Activated CD4-positive, alpha-beta T cell treated with anti-CD3 and anti-CD28 coated beads, Interleukin-2, amount 50 U/mL, for 1 hour (primary cell): ENCODE measurements around the gene MYO3B.
"Not testable (repeated sequence)": the region's sequence is repeated elsewhere in the genome, so short reads cannot be mapped to it uniquely, and the experiment has no call there.

Experiments used
- DNase-seq: peaks from one replicate; pipeline ENCODE4 v3.0.0-alpha.2; 2020

MYO3B gene

DNA sequence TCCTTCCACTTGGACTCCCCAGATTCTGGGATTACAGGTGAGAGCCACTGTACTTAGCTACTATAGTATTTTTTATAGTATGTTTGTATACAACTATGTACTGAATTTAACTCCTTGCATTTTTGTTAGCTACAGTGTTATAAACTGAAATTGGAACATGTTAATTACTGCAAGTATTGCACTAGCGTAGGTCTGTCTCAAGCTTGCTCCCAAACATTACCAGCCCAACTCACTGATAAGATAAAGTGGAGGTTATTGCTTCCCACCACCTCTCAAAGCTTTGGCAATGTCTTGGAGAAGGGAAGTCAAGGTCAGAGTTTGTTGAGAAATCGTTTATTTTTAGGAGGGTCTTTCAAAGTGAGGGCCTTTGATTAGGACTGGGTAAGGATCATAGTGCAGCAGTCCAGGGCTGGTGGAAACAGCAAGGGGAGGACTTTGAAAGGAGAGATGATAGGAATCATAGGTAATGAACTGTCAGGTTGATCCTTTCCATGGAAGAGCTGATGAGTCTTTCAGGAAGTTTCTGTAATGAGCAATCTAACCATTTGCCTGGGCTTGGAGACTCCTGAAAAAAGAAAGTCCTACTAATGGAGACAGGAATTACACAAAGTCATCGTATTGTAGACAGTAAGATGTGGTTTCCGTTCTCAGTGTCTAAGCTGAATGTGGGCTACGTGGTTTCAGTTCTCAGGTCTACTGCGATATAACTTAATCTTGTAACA lies 257.1 kb downstream of the MYO3B start:
- DNase-seq: no peak

DNA sequence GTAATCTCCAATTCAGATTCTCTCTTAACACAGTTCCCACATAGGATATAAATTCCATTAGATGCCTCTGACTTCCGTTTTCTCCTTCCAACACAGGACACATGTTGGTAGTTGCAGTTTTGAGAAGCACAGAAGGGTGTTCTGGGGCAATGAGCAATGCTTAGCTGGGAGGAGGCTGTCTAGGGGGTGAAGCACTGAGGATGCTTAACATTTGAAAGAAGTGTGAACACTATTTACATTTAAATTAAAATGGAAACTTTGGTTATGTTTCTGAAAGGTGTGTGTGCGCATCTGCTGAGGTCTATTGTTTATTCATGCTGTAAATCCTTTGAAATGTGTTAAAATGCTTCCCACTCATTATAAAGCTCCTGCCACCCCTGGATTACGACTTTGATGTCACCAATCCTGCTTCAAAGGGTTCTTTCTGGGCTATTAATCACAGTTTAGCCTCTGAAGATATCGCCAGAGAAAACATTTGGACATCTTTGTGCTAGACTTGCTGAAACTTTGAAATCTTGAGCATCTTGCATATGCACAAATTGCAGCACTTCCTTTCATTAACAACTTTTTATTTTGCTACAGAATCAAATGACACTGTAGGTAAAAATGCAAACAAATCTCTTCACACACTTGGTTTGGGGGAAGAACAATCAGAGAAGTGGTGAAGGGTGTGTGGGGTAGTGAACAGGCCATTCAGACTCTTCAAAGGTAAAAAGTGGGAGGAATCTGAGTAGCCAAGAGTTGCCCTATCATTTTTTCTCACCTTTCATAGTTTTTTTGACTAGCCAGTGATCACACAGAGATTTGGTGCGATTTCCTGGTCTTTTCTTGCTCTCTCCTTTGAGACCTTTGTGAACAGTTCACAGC lies 258.4 kb downstream of the MYO3B start:
- no peak for DNase-seq

DNA sequence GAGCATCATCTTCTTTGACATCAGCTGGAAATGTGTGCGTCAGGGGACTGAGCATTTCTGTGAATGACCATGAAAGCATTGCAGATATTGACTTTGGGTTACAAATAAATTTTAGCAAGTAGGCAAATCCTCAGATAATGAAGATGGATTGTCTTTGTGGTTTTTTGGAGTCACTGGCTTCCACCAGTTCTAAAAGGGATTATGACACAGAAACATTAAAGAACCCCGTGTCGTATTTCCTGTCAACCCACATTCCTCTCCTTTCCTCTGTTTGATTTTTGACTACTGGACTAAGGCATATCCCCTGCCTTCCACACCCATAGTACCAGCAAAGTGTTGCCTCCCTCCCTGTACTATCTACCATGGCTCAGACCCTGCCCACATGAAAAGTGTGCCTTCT lies 268.1 kb downstream of the MYO3B start:
- no peak for DNase-seq

GRCh38 chr2:170449034-170449433 lies 271.1 kb downstream of the MYO3B start:
- no peak for DNase-seq

- no peak for DNase-seq
Observed at GRCh38 chr2:170454471-170455372, 276.8 kb downstream of the MYO3B start.

GRCh38 chr2:170455617-170456426 lies 277.9 kb downstream of the MYO3B start:
- DNase-seq: no peak

- DNase-seq: no peak
Observed at GRCh38 chr2:170456914-170457313, 279.0 kb downstream of the MYO3B start.

DNA sequence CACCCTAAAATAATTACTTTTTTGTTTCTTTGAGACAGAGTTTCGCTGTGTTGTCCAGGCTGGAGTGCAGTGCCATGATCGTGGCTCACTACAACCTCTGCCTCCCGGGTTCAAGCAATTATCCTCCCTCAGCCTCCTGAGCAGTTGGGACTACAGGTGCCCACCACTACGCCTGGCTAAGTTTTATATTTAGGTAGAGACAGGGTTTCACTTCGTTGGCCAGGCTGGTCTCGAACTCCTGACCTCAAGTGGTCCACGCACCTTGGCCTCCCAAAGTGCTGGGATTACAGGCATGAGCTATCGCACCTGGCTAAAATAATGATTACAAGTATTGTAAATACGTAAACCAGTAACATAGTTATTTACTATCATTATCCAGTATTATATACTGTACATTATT lies 279.8 kb downstream of the MYO3B start:
- DNase-seq: no peak

DNA sequence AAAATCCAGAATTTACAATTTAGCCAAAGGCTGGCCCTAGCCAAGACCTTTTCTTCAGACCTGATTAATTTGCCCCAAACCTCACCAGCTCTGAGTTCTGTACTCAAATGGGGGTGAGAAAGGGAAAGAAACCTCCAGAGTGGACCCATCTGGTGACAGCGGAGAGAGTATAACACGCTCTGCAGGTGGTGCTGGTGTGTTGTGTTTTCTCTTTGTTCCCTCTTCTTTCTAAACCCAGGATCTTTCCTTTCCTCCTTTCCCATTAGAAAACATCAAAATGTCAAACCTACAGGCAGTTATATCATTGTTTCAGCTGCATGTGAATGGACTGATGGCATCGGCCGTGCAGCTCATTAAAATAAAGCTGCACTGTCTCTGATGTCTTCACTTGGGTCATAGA lies 283.9 kb downstream of the MYO3B start:
- DNase-seq: no peak

DNA sequence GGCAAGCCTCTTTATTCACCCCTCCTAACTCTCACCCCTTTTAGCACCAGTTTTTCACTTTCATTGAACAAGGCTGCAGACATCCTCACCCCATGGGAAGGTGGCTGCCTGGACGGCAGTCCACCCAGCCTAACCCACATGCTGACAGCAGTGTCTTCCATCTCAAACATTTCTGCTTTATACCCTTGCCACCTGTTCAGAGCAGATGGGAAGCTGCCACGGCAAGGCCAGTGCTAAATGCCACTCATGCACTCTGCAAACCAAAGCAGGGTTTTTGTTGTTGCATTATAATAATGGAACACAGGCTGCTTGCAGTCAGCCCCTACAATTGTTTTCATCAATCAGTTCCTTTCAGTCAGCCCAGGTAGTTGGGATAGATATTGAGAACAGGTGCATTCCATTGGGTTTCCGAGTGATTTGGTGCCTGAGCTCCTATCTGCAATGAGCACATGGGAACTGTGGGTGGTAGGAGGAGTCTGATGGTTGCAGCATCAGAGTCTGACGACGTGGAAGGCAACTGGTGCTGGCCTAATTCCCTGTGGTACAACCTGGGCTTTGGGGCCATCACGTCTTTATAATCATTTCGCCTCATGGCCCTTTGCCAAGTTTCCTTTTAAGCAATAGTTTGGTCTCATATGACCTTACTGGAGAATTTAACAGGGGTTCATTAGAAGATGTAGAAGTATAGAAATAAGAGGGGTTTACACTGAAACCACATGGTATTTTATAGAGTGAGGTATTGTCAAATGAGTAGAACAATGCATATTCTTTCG lies 284.7 kb downstream of the MYO3B start:
- DNase-seq: no peak

GRCh38 chr2:170463206-170463537 lies 285.2 kb downstream of the MYO3B start:
- no peak for DNase-seq

DNA sequence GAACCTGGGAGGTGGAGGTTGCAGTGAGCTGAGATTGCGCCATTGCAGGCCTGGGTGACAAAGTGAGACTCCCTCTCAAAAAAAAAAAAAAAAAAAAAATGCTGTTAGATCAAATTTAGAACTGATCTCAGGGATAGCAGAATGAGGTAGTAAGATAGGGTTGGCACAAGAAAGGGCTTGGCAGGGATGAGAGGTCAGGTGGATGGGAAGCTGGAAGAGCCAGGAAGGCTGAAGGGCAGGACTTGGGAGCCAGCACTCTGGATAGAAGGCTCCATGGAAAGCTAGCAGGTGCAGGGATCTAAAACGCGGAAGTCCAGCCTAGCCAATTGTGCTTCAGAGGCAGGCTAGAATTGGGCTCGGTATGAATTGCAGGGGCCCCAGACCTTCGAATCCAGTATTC lies 286.3 kb downstream of the MYO3B start:
- DNase-seq: no peak

DNA sequence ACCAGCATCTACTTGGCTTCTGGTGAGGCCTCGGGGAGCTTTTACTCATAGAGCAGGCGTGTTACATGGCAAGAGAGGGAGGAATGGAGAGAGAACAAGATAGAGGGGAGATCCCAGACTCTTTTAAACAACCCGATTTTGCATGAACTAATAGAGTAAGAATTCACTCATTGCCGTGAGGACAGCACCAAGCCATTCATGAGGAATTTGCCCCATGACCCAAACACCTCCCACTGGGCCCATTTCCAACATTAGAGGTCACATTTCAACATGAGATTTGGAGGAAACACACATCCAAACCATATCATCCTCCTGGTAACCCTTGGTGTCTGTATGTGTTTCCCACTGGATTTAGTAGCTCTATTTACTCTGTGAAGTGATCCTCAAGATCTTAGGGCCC lies 287.3 kb downstream of the MYO3B start:
- no peak for DNase-seq

DNA sequence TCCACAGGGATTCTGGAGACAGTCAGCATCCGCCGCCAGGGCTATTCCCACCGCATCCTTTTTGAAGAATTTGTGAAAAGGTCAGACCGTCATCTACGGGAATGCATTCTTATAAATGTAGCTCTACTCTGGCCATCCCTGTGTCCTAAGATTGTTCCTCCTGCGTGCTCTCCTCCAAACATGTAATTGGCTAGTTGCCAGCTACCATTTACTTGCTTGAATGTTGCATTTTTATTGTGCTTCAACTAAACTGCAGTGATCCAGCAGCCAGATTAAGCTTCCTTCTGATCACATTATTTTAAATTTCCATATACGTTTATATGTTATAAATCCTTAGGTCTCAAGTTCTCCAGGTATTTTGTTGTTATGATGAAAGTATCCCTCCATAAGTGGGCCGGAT lies 288.7 kb downstream of the MYO3B start:
- no peak for DNase-seq

DNA sequence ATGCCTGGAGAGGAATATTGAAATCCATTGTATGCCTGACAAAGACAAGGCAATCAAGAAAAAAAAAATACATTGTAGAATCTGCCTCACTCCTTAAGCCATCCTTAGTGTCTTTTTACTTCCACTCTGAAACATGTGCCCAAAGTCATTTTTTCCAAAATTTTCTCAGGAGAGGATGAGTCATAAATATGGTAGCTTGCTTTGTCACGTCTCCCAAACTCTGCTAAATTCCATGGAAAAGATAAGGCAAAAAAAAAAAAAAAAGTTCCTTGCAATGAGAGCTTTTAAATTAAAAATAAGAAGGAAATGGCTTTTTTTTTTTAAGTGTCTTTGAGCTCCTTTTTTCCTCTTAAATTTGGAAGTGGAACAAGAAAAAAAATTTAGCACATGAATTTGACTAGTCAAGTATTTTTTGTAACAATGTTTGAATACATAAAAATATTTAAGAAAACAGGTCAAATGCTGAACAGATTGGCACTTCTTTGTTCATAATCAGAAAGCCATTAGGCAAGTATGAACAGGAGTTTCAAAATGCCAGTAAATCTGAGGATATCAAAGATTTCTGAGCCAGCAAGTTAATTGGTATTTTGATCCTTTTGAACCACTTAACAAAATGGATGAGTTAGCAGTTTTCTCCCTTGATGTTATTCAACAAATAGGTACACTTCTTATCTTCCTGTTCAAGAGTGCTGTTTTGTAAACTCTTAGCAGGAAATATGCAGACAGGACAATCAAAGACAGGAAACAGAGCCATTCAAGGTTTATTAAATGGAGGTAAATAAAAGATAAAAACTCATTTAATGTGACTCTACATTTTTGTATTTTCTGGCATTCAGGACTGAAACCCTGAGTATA lies 289.8 kb downstream of the MYO3B start:
- no peak for DNase-seq

- no peak for DNase-seq
Observed at GRCh38 chr2:170468557-170468956, 290.6 kb downstream of the MYO3B start.

DNA sequence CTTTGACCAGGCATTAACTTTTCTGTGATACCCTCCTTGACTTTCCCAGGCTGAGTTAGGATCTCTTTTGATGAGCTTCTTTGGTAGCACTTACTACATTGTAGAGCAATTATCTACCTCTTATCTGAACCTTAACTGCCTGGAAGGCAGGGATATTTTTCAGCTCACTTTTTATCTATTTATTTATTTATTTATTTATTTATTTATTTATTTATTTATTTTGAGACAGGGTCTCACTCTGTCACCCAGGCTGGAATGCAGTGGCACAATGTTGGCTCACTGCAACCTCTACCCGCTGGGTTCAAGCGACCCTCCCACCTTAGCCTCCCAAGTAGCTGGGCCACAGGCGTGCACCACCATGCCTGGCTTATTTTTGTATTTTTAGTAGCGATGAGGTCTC lies 294.6 kb downstream of the MYO3B start:
- DNase-seq: not testable (repeated sequence)

- no peak for DNase-seq
Observed at GRCh38 chr2:170475878-170476277, 297.9 kb downstream of the MYO3B start.

- no peak for DNase-seq
Observed at GRCh38 chr2:170477630-170478029, 299.7 kb downstream of the MYO3B start.

DNA sequence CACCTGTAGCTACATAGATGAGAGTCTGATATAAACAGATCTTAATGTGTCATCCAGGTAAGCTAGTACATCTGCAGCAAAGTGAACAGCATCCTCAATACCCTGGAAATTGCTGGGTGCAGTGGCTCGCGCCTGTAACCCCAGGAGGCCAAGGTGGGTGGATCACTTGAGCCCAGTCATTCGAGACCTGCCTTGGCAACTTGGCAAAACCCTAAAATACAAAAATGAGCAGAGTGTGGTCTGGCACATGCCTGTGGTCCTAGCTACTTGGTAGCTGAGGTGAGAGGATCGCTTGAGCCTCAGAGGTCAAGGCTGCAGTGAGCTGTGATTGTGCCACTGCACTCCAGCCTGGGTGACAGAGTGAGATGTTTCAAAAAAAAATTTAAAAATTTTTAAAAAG lies 303.3 kb downstream of the MYO3B start:
- DNase-seq: no peak

DNA sequence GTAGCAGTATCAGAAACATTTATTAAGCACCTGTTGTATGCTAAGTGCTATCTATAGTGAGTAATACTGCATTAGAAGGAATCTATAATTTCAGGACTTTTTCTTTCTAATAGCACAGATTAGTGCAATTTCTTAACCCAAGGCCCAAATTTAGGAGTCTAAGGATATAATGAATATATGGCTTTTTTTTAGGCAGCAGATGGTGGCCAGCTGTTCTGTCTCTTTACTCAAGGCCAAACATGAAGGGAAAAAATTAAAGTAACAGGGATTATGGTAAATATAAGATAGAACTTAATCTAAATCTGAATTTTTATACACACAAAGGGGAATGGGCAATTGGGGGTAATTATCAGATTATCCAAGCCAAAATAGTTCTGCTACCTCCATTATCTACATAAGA lies 306.6 kb downstream of the MYO3B start:
- no peak for DNase-seq
